ENCODE results near the gene CTAGE9.

The CTAGE9 gene

GRCh38 chr6:131673184-131673583 is 37.6 kb downstream of the CTAGE9 start:
- Histone ChIP-seq H3K4me3 (replicated peaks; ENCODE audit: low read depth, low read length) (no peak overlapping the region), H3K36me3 (ENCODE audit: control insufficient read depth, insufficient read depth, low read length) (no peaks in the 10 kb centered on the region), H3K27me3 (replicated peaks; ENCODE audit: control insufficient read depth, insufficient read depth, low read length) (no peaks in the 10 kb centered on the region; the same call in 1 of the 2 replicates)
- DNase-seq (ENCODE audit: extremely low read depth, insufficient read length) = no peak
- no peak for TF ChIP-seq CTCF (IDR thresholded peaks at IDR 0.05; ENCODE audit: insufficient read depth, low read length, poor library complexity, severe bottlenecking)

GRCh38 chr6:131669891-131670290 is 40.9 kb downstream of the CTAGE9 start:
- Histone ChIP-seq H3K4me3 (replicated peaks; ENCODE audit: low read depth, low read length) (no peak overlapping the region), H3K36me3 (ENCODE audit: control insufficient read depth, insufficient read depth, low read length) (no peaks in the 10 kb centered on the region), H3K27me3 (replicated peaks; ENCODE audit: control insufficient read depth, insufficient read depth, low read length) (no peaks in the 10 kb centered on the region; the same call in 1 of the 2 replicates)
- no peak for TF ChIP-seq CTCF (IDR thresholded peaks at IDR 0.05; ENCODE audit: insufficient read depth, low read length, poor library complexity, severe bottlenecking)
- no peak for DNase-seq (ENCODE audit: extremely low read depth, insufficient read length)

- no peaks in the 10 kb centered on the region; the same call in 1 of the 2 replicates for H3K27me3 ChIP-seq (replicated peaks; ENCODE audit: control insufficient read depth, insufficient read depth, low read length)
- H3K4me3 ChIP-seq (replicated peaks; ENCODE audit: low read depth, low read length) = no peak overlapping the region
- H3K36me3 ChIP-seq (ENCODE audit: control insufficient read depth, insufficient read depth, low read length) = no peaks in the 10 kb centered on the region
- no peak for TF ChIP-seq CTCF (IDR thresholded peaks at IDR 0.05; ENCODE audit: insufficient read depth, low read length, poor library complexity, severe bottlenecking)
- DNase-seq (ENCODE audit: extremely low read depth, insufficient read length) = no peak
Measured at GRCh38 chr6:131663578-131664165, 47.1 kb downstream of the CTAGE9 start.

GRCh38 chr6:131660195-131660594 is 50.6 kb downstream of the CTAGE9 start:
- Histone ChIP-seq H3K4me3 (replicated peaks; ENCODE audit: low read depth, low read length) (no peak overlapping the region), H3K27me3 (replicated peaks; ENCODE audit: control insufficient read depth, insufficient read depth, low read length) (no peaks in the 10 kb centered on the region; the same call in 1 of the 2 replicates), H3K36me3 (ENCODE audit: control insufficient read depth, insufficient read depth, low read length) (no peaks in the 10 kb centered on the region)
- TF ChIP-seq CTCF (IDR thresholded peaks at IDR 0.05; ENCODE audit: insufficient read depth, low read length, poor library complexity, severe bottlenecking) = no peak
- DNase-seq (ENCODE audit: extremely low read depth, insufficient read length) = no peak
